Testis (tissue), 3 donors: ENCODE measurements around the gene BRSK2. TPM values are rescaled to one million over a fixed set of nuclear protein-coding genes. Genes with fewer than 3 reads are reported as not detected.

Experiments used
- DNase-seq: peaks from one replicate; pipeline ENCODE4 v3.0.0-alpha.2; 2019
- H3K27ac ChIP-seq, 2 donors: fragments of 200-600 bp; sonication (generic); one replicate each; pipeline ENCODE4 v1.5.1; 2019
- H3K27me3 ChIP-seq: fragments of 200-600 bp; sonication (generic); one replicate; pipeline ENCODE4 v1.5.1; 2019
- H3K36me3 ChIP-seq: fragments of 200-600 bp; sonication (generic); one replicate; pipeline ENCODE4 v1.5.1; 2017; ENCODE audit warnings: low read depth; ENCODE audit errors: missing control alignments
- H3K4me1 ChIP-seq: fragments of 200-600 bp; sonication (generic); one replicate; pipeline ENCODE4 v1.5.1; 2019
- H3K4me3 ChIP-seq, 2 donors: fragments of 200-600 bp; sonication (generic); one replicate each; pipeline ENCODE4 v1.5.1; 2017 to 2019
- H3K9me3 ChIP-seq: fragments of 200-600 bp; sonication (generic); one replicate; pipeline ENCODE4 v1.5.1; 2017
- POLR2A ChIP-seq: fragments of 450-650 bp; IDR thresholded peaks from one replicate; pipeline ENCODE4 v1.6.1; 2017; ENCODE audit warnings: antibody characterized with exemption, mild to moderate bottlenecking, moderate library complexity
- WGBS, 2 donors: methylation state at CpG; one replicate each; pipeline ENCODE4 v1.1.5; 2018; 5-methylcytosine and 5-hydroxymethylcytosine counted together
- intact Hi-C: fragments of 100-400 bp; cut with DNase I; formaldehyde crosslinking; loops from one replicate; pipeline ENCODE4 v1.15.1; 2023; ENCODE audit warnings: low total_unique reads
- polyA plus RNA-seq: library from polyadenylated mRNA; stranded (reverse); fragments of 350-450 nt; fragmentation: Illumina TruSeq; extraction: RNeasy Lipid Tissue Mini Kit (QIAGEN cat#74804); gene quantifications from one replicate; pipeline ENCODE4 v1.2.3, GENCODE V29; 2014; ENCODE audit warnings: low read depth, low replicate concordance; ENCODE audit not compliant: insufficient read depth
- total RNA-seq, 2 donors: library from RNA; depleted of rRNA; stranded (reverse); fragments of >200 nt; gene quantifications; one replicate each; pipeline ENCODE4 v1.2.3, GENCODE V29; 2016
- TF ChIP-seq, protein P1 (sequence below), 3 experiments: fragments of 450-650 bp in 2 of 3; fragments of 200-600 bp in 1 of 3; sonication (generic) in 1 of 3; IDR thresholded peaks; one replicate each; pipeline ENCODE4 v1.5.1; 2016 to 2019; ENCODE audit warnings: antibody characterized with exemption in 3 of 3, mild to moderate bottlenecking in 2 of 3, moderate library complexity in 1 of 3

Gene BRSK2
- total and polyA plus RNA-seq, 3 donors from 2014 or later, result 24.7 to 52.3 (median 49.1) TPM

DNA sequence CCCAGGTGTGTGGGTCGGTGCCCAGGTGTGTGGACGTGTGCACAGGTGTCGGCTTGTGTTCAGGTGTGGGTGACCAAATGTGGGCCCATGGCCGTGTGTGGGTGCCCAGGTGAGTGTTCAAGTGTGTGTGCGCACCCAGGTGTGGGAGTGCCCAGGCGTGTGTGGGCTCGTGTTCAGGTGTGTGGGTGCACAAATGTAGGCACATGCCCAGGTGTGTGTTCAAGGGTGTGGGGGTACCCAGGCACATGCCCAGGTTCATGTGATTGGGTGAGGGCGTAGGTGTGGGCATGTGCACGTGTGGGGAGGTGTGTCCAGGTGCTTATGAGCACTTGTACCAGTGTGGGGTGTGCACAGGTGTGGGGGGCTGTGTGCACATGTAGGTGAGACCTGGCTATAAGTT is 54.0 kb downstream of the BRSK2 start:
- Histone ChIP-seq H3K27ac (no peak overlapping the region), H3K4me1 (peaks cover 3% of the 10 kb centered on the region), H3K27me3 (no peaks in the 10 kb centered on the region), H3K4me3 (no peak overlapping the region), H3K36me3 (no peaks in the 10 kb centered on the region), H3K9me3 (no peaks in the 10 kb centered on the region)
- intact Hi-C loops, result no loop called here
- no peak for DNase-seq
- no peak for TF ChIP-seq POLR2A
- TF ChIP-seq, protein P1, sequence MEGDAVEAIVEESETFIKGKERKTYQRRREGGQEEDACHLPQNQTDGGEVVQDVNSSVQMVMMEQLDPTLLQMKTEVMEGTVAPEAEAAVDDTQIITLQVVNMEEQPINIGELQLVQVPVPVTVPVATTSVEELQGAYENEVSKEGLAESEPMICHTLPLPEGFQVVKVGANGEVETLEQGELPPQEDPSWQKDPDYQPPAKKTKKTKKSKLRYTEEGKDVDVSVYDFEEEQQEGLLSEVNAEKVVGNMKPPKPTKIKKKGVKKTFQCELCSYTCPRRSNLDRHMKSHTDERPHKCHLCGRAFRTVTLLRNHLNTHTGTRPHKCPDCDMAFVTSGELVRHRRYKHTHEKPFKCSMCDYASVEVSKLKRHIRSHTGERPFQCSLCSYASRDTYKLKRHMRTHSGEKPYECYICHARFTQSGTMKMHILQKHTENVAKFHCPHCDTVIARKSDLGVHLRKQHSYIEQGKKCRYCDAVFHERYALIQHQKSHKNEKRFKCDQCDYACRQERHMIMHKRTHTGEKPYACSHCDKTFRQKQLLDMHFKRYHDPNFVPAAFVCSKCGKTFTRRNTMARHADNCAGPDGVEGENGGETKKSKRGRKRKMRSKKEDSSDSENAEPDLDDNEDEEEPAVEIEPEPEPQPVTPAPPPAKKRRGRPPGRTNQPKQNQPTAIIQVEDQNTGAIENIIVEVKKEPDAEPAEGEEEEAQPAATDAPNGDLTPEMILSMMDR (IDR thresholded peaks at IDR 0.05), result no peak
- WGBS, 2 donors, result 81 to 86% methylated on average over 5 to 9 of the region's 9 CpGs

DNA sequence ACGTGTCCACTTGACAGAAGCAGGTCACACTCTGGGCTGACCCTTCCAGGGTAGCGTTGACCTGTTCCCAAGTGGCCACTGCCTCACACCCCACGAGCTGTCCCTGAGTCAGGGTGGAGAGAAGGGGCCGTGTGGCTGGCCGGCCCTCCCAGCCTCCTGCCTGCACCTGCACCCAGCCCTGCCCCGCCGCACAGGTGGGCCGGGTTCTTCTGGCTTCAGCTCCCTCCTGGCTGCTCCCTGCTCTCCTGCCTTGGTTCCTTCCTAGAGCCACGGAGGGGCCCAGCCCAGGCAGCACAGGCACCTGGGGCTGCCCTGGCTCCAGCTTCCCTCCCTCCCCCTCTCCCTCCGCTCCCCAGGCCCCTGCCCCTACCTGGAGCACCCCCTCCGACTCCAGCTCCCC is 54.6 kb downstream of the BRSK2 start:
- Histone ChIP-seq H3K27me3 (no peaks in the 10 kb centered on the region), H3K4me1 (no peaks in the 10 kb centered on the region), H3K9me3 (no peaks in the 10 kb centered on the region), H3K4me3 (no peak overlapping the region), H3K27ac (no peak overlapping the region), H3K36me3 (no peaks in the 10 kb centered on the region)
- WGBS, 2 donors, result 72 to 82% methylated on average over 6 to 11 of the region's 11 CpGs
- DNase-seq, result no peak
- TF ChIP-seq, protein P1 (IDR thresholded peaks at IDR 0.05), result no peak
- TF ChIP-seq POLR2A, result no peak
- intact Hi-C loops, result no loop called here

DNA sequence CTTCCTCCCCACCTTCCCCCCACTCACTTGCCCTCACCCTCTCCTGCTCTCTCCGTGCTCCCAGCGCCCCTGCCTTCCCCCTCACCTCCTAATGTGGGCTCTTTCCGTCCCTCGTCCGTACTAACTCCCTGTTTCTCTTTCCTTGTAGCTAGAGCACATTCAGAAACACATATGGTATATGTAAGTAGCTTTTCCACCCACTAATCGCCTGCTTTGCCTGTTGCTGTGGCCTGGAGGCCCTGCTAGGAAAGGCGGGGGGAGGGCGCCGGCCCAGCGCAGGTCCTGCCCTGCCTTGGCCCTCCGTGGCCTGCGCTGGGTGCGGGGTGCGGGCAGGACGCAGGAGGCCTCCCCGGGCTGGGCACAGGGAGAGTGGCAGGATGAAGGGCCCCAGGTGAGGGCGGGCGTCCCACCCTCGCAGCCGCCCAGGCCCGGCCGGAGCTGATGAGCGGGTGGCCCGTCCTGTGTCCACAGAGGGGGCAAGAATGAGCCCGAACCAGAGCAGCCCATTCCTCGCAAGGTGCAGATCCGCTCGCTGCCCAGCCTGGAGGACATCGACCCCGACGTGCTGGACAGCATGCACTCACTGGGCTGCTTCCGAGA is 55.2 kb downstream of the BRSK2 start:
- WGBS, 2 donors, result 71 to 75% methylated on average over 9 to 32 of the region's 32 CpGs
- intact Hi-C loops, result no loop called here
- no peak for DNase-seq
- no peak overlapping the region for H3K4me3 ChIP-seq
- H3K36me3 ChIP-seq, result no peaks in the 10 kb centered on the region
- TF ChIP-seq, protein P1 (IDR thresholded peaks at IDR 0.05), result no peak
- TF ChIP-seq POLR2A, result no peak
- H3K9me3 ChIP-seq, result no peaks in the 10 kb centered on the region
- no peaks in the 10 kb centered on the region for H3K27me3 ChIP-seq
- H3K27ac ChIP-seq, result no peak overlapping the region
- no peaks in the 10 kb centered on the region for H3K4me1 ChIP-seq

DNA sequence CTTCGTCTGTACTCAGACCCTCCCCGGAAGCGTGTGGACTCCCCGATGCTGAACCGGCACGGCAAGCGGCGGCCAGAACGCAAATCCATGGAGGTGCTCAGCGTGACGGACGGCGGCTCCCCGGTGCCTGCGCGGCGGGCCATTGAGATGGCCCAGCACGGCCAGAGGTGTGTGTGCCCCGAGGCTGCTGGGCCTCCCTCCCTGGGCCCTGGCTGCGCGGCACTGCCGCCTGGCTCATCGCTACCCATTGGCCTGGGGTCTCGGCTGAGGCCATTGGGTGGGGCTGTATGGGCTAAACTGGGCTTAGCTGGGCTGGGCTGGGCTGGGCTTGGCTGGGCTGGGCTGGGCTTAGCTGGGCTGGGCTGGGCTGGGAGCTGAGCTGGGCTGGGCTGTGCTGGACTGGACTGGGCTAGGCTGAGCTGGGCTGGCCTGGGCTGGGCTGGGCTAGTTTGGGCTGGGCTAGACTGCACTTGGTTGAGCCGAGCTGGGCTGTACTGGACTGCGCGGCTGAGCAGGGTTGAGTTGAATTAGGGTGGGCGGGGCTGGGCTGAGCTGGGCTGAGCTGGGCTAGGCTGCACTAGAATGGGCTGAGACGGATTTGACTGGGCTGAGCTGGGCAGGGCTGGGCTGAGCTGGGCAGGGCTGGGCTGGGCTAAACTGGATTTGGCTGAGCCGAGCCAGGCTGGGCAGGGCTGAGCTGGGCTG is 56.2 kb downstream of the BRSK2 start:
- Histone ChIP-seq H3K4me3 (no peak overlapping the region), H3K4me1 (no peaks in the 10 kb centered on the region), H3K36me3 (no peaks in the 10 kb centered on the region), H3K9me3 (no peaks in the 10 kb centered on the region), H3K27me3 (no peaks in the 10 kb centered on the region), H3K27ac (no peak overlapping the region)
- intact Hi-C loops, result no loop called here
- TF ChIP-seq, protein P1 (IDR thresholded peaks at IDR 0.05), result no peak
- TF ChIP-seq POLR2A, result no peak
- WGBS, 2 donors, result 83 to 92% methylated on average over 8 to 30 of the region's 30 CpGs
- DNase-seq, result no peak

- H3K9me3 ChIP-seq, result no peaks in the 10 kb centered on the region
- TF ChIP-seq, protein P1 (IDR thresholded peaks at IDR 0.05), result no peak
- TF ChIP-seq POLR2A, result no peak
- no peak for DNase-seq
- intact Hi-C loops, result no loop called here
- no peak overlapping the region for H3K27ac ChIP-seq
- no peak overlapping the region for H3K4me3 ChIP-seq
- H3K36me3 ChIP-seq, result no peaks in the 10 kb centered on the region
- H3K27me3 ChIP-seq, result no peaks in the 10 kb centered on the region
- H3K4me1 ChIP-seq, result no peaks in the 10 kb centered on the region
- WGBS, 2 donors, result 60 to 89% methylated on average over 2 to 9 of the region's 9 CpGs
Observed at GRCh38 chr11:1446623-1447022, 56.9 kb downstream of the BRSK2 start.
